HCEC 1CT (cell line): Measurements from ENCODE around the gene RNFT2.

Source experiments
- DNase-seq: peaks from one replicate; pipeline ENCODE4 v3.0.0-alpha.2; 2017

Gene RNFT2

DNA sequence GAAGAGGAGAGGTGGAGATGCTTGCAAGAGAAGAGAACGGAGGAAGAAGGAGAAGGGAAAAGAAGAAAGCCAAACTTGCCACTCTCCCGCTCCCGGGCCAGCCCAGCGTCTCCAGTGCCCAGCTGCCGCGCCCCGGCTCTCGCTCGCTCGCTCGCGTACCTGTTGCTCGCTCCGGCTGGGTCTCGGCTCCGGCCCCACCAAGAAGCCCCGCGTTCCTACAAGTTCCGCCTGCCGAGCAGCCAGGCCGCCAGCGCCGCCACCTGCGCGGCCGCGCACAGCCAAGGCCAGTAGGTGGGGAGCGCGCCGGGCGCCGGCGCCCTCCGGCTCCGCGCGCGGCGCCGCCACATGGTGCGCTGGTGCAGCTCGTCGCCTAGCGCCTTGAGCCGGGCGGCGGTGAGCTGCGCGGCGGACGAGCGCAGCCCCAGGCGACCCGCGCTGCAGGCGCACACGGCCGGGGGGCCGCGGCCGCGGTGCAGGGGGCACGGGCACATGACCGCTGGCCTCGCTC is 142.8 kb downstream of the RNFT2 start:
- peak; percentile 25 for DNase-seq

DNA sequence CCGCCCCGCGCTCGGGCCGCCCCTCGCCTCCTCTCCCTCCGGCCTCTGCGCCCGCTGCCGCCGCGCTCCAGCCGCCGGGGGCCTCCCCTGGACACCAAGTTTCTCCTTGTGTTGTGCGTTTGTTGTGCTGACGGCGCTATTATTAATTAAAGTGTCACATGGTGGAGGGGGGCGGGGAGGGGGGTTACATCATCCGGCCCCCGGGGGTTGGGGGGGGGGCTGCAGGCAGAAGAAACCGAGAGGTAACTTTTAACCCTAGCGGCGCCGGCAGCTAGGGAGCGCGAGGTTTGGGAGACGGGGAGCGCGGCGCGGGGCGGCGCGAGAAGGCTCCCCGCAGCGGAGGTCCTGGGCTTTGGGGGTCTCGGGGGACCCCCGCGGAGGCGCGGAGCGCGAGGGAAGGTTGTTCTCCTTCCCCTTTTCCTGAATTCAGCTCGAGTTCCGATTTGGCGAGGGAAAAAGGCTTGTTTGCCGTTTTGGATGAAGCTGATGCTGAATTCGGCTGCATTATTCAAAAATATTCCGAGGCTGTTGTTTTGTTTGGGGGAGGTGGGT is 143.3 kb downstream of the RNFT2 start, which contains the start of gene HRK:
HRK (minus strand) TSS at position 117 of the 552 bp plus-strand sequence. CDS start 134 bp downstream, outside the sequence.
- no peak for DNase-seq

DNA sequence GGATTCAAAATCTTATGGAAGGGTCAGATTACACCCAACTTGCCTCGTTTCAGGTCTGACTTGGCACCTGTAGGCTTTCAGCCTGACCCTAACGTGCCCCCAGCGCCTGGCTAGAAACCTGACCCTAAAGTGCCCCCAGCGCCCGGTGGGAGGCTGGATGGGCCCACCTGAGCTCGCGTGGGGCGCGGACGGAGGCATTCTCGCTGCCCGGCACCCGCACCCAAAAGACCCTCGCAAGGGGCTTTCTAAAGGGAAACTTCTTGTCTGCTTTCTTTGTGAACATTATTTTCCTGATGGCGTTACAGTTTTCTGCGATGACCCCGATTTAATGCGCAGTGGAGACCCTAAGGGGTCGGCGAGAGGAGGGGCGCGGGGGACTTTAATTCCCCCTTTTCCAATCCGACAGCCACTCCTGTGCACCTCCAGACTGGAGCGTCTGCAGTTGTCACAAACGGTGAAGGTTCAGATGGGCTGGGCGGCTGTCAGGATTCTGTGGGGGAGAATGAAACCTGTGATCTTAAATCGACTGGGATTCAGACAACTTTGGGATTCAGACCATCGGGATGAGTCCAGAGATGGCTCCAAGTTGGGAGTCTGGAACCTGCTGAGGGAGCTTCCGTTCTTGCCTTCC is 143.9 kb downstream of the RNFT2 start:
- no peak for DNase-seq

DNA sequence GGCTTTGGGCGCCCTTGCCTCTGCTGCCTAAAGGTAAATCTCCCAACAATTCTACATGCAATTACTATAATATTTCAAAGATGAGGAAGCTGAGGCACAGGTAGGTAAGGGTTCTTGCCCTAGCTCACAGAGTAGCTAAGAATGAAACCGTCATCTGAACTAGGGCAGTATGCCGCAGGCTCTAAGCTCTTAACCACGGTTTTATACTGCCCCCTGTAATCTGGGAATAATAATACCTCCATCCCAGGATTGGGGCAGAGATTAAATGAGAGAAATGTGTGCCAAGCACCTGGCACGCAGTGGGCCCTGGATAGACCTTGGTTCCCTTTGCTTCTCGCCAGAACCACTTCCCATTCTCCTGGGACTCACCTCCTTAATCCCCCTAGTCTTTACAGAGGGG is 144.6 kb downstream of the RNFT2 start:
- peak; percentile 33 for DNase-seq

DNA sequence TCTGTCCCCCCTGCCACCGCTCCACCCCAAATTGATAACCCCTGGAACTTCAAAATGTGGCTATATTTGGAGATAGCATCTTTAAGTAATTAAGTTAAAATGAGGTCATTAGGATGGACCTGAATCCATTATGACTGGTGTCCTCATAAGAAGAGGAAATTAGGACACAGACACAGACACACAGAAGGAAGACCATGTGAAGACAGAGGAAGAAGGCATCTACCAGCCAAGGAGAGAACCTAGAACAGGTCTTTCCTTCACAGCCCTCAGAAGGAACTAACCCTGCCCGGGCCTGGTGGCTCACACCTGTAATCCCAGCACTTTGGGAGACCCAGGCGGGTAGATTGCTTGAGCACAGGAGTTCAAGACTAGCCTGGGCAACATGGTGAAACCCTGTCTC is 146.8 kb downstream of the RNFT2 start:
- DNase-seq = no peak

DNA sequence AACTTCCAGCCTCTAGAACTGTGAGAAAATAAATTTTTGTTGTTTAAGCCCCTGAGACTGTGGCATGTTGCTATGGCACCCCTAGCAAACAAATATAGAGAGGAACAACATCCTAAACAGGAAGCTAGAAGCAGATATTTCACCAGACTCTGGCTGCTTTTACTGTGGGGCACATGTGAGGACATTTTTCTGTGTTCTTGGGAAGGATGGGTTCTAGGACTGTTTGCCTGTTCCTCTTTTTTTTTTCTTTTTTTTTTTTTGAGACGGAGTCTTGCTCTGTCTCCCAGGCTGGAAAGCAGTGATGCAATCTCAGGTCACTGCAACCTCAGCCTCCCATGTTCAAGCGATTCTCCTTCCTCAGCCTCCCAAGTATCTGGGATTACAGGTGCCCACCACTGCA is 147.4 kb downstream of the RNFT2 start:
- DNase-seq = no peak

DNA sequence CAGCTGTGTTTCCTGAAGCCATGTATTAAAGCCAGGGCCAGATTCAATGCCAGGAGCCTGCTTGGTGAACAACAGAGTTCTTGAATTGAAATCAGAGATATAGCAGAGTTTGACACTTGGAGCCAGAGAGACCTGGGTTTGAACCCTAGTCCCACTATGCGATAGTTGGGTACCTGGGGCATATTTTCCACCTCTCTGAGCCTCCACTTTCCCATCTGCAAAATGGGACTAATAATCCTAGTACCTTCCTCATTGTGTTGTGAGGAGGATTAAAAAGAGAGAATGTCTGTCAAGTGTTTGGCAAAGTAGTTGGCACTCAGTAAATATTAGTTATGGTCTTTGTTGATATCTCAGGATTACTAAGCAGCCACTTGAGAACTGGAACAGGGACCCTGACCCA is 149.1 kb downstream of the RNFT2 start:
- DNase-seq = no peak

DNA sequence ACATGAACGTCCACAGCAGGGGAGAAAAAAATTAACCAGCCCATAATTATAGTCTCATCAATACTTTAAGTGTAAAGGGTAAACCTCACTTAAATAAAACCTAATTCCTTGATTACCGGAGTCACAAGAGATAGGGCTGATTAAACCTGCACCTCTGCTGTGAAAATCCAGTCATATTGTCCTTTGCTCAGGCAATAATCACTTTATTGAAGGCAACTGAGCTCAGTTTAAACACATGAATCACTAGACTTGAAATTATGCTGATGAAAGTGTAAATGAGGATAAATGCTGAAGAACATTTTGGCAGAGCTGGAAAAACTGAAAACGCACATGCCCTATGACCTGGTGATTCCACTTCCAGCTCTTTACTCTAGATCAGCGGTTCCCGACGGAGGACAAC is 149.8 kb downstream of the RNFT2 start:
- DNase-seq = no peak

DNA sequence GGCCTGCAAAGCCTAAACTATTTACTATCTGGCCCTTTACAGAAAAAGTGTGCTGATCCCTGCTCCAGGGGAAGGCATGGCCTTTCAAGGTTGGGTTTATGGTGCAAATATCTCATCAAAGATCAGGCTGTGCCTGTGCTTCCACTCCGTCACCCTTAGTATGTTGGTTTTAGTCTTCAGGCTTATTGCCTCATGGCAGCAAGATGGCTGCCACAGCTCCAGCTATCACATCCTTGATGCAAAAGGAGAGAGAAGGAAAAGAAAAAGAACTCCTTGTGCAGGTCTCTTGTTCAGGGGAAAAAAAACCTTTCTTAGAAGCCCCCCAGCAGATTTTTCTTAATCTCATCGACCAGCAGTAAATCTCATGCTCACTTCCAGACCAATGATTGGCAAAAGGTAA is 152.2 kb downstream of the RNFT2 start:
- no peak for DNase-seq

DNA sequence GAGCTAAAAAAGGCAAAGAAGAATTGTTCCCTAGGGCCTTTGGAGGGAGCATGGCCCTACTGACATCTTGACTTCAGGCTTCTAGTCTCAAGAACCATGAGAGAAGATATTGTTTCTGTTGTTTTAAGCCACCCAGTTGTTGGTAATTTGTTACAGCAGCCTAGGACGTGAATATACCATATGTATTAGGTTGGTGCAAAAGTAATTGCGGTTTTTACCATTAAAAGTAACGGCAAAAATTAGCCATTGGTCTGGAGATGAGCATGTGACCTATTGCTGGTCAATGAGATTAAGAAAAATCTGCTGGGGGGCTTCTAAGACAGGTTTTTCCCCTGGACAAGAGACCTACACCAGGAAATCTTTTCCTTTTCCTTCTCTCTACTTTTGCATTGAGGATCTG is 152.9 kb downstream of the RNFT2 start:
- DNase-seq = no peak

DNA sequence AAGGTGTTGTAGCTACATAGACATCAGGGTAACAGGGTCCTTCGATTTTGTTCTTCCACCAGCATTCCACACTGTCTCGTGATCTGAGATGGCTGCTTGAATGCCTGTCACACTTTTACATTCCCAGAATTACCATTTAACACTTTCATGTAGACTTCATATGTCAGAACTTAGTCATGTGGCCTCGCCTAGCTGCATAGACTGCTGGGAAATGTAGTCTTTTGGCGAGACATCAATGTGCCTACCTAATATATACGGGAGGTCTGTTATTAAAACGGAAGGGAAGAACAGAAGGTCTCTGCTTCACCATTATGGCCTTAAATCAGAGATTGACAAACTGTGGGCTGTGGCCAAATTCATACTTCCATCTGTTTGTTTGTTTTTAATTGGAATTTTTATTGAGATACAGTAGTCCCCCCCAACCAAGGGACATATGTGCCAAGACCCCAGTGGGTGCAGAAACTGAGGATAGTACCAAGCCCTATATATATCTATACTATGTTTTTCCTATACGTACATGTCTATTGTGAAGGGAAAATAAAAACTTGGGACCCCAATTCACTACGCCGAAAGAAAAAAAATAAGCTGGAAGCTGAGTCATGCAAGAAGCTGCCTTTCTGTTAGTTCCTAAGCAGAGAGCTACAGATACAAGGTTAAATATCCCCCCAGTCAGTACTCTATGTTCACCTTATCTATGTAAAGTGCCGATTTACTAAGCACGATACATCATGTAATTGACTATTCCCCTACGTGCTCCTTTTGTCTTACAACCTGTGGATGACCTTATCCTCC is 154.4 kb downstream of the RNFT2 start:
- no peak for DNase-seq

DNA sequence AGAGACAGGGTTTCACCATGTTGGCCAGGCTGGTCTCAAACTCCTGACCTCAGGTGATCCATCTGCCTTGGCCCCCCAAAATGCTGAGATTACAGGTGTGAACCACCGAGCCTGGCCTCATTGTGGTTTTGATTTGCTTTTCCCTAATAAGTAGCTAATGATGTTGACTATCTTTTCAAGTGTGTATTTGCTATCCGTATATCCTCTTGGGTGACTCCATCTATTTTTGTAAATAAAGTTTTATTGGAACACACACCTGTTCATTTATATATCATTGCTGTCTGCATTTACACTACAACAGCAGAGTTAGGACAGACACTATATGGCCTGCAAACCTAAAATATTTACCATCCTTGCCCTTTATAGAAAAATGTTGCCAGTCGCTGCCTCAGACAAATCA is 156.8 kb downstream of the RNFT2 start:
- no peak for DNase-seq

DNA sequence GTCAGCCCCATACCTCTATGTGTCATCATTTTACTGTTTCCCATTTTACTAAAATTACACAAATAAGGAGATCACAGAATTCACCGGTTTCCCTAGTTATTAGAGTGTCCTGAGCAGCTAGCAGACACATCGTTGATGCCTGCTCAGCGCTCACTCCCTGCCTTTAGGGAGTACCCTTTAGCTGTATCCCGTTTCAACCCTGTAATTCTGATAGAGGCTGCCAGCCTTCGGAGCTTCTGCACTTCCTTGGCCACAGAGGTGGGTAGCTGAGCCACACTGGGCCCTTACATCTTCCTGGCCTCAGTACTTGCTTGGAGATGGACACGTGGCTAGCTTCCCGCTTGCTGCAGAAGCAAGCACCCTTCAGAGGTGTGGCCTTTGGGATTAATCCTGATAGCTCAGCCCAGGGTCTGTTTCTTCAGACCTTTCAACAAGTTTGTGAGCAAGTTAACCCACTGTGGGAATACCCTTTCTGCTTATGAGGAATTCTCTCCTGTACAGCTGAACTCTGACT is 158.4 kb downstream of the RNFT2 start:
- no peak for DNase-seq

DNA sequence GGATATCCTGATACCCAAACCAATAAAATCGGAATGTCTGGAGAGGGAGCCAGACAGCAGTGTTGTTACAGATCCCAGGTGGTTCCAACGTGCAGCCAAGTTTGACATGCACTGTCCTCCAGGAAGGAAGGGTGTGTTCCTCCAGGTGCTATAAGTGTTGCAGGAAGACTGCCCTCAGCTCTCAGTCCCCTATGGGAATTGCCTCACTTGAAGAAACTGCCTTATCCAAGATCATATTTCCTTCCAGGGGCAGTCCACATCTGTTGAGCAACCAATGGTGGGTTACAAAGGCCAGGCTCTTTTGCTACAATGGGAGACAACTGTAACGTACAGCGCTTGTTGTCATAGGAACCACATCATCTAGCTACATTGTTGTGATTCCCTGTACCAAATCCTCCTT is 159.4 kb downstream of the RNFT2 start:
- no peak for DNase-seq

DNA sequence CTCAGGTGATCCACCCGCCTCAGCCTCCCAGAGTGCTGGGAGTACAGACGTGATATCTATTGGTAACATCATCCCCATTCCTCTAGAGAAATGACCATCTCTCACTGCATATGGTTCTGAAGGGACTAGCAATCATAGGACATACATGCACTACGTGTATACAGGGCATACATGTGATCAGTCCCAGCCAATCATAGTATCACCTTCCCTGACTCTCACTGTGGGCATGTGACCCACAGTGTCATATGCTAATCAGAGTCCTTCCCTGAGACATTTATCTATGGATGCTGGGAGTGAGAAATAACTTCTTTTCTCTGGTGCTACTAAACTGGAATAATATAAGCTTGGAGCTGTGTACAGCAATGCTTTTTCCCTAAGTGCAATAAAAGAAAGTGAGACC is 160.6 kb downstream of the RNFT2 start:
- no peak for DNase-seq

DNA sequence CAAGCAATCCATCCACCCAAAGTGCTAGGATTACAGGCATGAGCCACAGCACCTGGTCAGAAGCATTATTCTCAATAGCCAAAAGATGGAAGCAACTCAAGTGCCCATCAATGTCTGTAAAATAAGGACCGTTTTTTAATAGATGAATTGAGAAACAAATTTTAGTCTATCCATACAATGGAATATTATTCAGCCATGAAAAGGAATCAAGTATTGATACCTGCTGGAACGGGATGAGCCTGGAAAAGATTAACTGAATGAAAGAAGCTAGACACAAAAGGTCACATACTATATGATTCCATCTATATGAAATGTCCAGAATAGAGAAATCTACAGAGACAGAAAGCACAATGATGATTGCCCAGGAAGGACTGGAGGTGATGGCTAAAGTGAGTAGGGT is 163.5 kb downstream of the RNFT2 start:
- DNase-seq = no peak
